GM19043 (cell line): ENCODE data around the gene SUN5.
"Not testable (repeated sequence)": the region's sequence is repeated elsewhere in the genome, so short reads cannot be mapped to it uniquely, and the experiment has no call there.

Source experiments
- ATAC-seq: cut with Tn5 transposase; IDR thresholded peaks from one replicate; pipeline ENCODE4 v1.9.1; 2021; ENCODE audit warnings: low read depth; ENCODE audit not compliant: unreplicated experiment

SUN5 gene

DNA sequence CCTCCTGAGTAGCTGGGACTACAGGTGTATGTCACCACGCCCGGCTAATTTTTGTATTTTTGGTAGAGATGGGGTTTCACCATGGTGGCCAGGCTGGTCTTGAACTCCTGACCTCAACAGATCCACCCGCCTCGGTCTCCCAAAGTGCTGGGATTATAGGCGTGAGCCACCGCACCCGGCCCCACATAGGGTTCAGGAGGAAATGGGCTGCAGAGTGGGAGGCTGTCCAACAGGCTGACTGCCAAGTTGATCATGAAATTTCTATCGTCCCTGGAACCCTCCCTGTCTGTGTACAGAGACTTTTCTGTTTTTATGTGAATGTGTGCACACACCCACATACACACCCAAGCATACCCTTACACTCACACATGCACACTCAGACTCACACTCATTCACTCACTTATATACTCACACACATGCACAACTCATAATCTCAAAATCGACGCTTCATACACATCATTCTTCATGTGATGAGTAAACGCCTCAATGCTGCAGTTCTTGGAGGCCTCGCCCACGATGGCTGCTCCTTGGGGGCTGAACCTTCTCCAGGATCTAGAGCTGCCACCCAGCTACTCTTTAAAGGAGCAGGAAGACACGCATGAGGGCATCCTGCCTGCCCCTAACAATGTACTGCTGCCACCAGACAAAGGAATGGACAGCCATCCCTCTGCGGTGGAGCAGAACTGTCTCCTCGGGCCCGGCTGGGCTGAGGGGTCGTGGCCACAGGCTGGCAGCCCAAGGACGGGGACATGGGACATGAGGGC lies 35.6 kb downstream of the SUN5 start:
- no peak for ATAC-seq

DNA sequence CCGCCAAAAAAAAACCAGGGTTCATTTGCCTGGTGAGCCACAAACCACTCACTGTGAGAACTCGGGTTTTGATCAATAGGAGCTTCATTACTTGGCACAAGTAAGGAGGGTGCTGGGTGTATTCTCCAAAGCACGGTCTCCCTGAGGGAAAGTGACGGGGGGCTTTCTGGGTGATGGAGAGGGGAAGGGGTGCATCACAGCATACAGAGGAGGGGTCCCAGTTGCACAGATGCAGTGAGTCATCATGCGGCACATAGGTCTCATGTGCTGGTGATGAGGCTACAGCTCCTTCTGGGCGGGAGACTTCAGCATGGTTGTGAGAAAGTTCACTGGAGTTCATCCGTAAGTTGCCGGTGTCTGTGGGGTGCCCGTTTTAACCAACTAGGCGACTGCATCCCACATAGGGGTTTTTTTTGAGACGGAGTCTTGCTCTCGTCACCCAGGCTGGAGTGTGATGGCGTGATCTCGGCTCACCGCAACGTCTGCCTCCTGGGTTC lies 36.2 kb downstream of the SUN5 start:
- no peak for ATAC-seq

DNA sequence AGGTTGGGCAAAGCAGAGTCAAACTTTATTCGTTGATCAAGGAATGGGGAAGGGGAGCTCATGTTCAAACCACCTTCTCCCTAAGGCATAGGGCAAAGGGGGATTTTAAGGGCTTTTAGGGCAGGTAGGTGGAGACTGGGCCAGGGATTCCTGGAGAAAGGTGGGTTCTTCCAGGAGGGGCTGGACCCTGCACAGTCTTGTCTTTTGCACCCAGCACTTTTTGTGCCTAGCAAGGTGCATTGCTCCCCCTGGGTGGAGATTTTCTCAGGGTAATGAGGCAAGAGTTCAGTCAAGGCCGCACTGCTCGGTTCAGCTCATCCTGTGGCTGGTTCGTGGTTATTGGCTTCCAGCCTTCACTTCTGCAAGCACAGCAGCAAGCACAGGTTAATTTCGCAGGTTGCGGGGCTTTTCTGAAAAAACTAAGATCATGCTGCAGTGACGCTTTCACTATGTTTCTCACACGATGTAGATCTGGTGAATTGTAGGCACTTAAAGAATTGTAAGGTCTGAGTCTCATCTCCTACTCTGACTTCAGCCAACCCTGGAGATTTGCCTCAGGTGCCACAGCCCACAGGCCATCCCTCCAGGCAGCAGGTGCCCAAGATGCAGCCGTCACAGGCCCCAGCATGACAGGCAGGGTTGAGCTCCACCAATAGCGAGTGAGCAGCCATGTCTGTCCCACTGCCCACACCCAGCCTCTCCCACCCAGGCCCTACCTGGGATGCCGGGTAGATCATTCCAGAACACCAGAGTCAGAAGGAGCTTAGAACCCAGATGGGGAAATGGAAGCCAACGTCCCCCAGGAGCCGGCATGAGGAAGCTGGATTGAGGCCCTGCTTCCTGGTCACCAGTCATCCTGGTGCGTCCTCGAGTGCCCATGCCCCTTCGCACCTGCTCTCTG lies 37.1 kb downstream of the SUN5 start:
- ATAC-seq, result no peak

DNA sequence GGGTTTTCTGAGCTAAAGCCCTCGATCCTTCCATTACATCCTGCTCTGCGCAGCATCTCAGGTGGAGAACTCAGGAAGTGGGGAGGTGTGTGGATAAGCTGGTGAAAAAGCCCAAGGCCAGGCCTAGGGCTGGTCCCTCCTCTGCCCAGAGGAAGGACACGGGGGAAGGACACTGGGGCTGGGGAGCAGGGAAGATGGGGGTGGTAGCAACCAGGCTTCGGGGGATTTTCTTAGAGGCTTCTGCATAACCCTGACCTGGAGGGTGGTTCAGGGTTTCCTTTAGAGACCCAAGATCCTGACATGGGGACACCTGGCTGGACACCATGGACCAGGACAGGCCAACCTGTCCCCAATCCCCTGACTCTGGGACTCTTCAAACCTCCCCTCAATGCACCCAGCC lies 37.9 kb downstream of the SUN5 start:
- ATAC-seq, result no peak

DNA sequence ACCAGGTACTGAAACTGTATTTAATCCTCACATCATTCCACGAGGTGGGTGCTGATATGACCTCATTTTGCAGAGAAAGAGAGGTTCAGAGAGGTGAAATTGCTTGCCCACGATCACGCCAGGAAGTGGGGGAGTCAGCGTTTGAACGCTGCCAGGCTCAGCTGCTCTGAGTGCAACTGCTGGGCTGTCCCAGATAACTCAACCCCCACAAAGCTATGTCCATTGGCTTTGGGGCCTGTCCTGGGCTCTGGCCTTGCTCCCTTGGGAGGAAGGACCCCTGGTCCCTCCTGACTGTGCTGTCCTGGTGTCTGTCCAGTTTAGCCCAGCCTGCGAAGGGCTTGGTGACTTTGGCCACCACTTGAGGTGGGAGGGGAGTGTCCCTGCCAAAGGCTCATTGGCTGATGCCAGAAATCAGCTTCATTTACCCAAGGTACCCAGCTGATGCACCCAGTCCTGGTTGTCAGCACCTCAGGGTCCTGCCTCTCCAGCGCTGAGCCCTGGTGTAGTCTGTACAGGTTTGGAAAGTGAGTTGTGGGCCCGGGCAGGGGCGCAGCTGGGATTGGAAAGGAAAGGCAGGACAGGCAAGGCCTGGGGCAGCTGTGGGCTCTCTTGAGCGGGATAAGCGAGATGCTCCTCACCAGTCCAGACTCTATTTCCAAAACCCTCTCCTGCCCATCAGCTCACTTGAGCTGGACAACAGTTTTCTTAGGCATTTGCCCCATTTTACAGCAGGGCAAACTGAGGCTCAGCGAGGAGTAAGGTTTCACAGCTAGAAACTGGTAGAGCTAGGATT lies 38.5 kb downstream of the SUN5 start:
- no peak for ATAC-seq

DNA sequence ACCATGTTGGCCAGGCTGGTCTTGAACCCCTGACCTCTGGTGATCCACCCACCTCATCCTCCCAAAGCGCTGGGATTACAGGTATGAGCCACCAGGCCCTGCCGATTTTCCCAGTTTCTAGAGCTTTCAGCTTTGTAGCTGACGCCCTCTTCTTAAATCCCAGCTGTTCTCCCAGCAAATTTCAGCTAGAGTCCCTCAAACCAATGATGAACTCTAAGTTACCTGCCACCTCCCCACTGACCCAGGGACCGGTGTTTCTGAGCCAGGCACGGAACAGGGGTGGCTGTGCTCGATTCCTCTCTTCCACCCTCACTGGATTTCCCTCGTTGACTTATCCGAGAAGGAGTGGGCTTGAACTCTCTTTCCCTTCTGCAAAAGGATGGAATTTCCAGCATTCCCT lies 39.1 kb downstream of the SUN5 start:
- no peak for ATAC-seq

DNA sequence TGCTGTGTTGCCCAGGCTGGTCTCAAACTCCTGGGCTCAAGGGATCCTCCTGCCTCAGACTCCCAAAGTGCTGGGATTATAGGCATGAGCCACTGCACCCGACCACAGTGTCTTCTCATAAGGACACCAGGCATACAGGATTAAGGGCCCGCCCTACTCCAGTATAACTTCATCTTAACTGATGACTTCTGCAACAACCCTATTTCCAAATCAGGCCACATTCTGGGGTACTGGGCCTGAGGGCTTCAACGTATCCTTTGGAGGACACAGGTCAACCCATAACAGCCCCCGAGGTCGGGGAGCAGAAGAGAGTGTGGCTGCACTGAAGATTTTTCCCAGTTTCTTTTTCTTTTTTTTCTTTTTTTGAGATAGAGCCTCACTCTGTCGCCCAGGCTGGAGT lies 39.7 kb downstream of the SUN5 start:
- ATAC-seq, result no peak

DNA sequence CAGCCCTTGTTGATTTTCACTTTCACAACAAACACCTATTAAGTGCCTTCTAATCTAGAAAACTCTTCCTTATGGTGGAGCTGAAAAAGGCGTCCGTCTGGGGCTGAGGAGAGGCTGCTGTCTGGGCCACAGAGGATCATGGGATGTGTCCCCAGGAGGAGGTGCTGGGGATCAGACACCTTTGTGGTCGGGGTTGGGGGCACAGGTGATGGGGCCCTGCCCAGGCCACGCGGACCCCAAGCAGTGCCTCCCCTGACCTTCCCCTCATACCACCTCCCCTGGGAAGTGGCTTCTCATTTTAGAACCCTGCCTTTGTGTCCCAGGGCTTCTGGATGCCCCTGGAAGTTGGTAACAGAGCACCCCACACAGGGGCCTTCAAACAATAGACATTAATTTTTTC lies 41.1 kb downstream of the SUN5 start:
- ATAC-seq, result no peak

DNA sequence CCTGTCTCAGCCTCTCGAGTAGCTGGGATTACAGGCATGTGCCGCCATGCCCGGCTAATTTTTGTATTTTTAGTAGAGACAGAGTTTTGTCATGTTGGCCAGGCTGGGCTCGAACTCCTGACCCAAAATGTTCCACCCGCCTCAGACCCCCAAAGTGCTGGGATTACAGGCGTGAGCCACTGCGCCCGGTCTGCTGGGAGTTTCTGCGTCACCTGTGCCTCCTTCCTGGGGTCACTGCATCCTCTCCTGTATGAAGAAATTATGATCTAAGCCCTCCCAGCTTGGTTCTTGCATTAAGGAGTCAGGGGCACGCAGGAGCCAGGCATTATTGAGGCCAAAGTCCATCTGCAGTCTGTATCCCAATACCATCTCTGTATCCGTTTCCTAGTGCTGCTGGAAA lies 41.6 kb downstream of the SUN5 start:
- ATAC-seq, result not testable (repeated sequence)

DNA sequence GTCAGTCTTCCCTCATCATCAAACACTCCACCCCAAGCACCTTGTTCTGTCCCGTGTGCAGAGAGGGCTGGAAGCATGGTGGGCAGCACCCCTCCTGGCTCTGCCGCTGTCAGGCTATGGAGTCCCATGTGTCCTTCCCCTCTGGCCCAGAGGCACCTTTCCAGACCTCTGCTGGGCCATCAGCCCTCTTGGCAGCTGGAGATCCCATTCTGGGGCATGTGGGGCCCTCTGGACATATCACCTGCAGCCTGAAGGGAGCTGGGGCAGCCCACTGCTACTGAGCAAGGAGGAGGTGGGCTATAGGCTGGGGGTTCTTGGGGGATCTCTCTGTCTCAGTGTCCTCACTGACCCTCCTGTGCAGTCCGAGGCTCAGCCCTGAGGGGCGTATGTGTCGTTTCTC lies 42.2 kb downstream of the SUN5 start:
- ATAC-seq, result no peak

DNA sequence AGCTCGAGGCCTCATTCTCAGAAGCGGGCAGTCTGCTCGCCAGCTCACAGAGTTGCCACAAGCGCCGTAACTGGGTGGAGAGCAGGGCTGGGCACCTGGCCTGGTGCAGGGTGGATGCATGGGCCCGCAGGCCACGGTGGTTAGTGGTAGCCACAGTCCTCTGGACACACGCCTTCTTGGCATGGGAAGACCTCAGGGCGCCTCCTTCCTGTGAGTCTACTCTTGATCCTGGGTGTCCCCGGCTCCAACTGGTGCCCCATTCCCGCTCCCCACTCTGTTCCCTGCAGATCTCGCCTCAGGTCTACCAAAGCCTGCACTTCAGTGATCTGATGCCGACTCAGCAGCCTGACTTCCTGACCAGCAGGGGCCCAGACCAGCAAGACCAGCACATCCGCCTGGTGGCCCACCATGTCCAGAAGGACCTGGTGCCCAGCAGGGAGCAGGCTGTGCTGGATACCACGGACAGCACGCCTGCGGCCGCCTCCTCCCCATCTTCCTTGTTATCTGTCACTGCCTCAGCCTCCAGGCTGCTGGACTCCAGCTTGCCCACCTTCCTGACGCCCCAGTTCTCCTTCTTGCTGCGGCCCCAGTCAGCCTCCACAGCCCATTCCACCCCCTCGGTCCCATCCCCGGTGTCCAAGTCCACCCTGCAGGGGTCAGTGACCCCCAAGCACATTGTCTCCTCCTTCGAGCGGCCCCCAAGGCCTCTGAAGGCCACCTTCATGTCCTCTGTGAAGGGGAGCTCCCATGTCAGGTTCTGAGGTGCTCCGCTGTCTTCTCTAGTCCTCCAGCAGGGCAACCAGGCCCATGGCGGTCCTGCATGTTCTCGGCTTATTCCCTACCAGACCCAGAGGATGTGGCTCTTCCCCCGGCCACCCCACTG lies 43.1 kb downstream of the SUN5 start:
- no peak for ATAC-seq

DNA sequence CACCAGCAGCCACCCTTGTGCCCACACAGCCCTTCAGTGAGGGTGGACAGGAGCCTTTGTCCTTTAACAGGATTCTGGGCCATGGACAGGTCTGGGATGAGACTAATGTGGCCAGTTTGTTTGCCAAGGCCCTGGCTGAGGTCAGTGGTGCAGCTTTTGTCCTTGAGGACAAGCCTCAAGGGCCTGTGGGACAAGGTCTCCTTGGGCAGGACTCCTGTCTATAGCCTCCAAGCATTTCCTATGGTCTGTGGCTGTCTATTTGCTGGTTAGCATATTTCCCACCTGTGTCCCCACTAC lies 44.1 kb downstream of the SUN5 start:
- ATAC-seq, result no peak

DNA sequence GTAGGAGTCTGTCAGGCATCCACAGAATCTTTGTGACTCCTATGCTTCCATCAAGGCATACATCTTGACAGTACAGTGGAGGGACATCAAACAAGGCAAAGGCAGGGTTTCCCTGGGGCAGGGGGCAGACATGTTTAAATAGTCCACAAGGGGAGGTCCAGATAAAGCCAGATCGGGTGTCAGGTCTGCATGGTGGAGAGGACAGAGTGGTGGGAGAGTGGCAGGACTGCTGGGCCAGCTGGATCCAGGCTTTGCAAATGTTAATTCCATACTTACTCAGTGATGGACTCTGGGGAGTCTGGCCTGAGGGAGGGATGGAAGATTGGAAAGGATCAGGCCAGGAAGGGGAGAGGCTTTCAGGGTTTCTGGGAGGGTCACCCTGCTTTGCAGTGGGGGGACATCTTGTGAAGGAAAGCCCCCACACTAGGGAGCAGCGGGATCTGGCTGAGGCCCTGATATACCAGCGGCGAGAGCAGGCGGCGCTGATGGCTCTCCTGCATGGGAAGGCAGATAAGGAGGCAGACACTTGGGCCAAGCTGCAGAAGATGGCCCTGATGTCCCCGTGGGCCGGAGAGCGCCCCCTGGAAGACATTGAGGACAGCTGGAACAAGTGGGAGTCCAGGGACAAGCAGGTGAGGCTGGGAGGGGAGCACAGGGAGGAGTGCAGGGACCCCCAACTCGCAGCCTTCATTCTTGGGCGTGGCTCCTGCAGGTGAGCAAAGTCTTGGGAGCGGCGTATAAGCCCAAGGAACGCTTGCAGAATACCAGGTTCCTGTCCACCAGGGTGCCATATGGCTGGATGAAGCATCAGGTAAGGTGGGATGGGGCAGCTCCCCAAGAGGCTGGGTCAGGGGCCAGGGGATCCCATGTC lies 44.6 kb downstream of the SUN5 start:
- ATAC-seq, result no peak

DNA sequence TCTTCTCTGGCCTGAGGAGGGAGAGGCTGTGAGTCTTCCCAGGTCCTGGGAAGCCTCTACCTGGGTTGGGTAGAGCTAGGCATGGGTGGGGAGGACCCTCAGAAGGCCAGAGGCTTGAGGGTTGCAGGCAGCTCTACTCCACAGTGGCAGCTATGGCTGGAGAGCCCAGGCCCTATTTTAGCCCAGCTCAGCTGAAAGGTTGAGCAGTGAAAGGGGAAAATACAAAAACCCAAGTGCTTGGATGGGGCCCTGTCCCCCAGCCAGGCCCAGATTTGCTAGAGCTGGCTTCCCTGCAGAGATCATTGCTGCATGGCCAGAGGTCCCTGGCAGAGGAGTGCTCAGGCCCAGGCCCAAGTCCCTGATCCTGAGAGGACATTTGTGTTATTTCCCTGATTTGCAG lies 45.7 kb downstream of the SUN5 start:
- no peak for ATAC-seq

DNA sequence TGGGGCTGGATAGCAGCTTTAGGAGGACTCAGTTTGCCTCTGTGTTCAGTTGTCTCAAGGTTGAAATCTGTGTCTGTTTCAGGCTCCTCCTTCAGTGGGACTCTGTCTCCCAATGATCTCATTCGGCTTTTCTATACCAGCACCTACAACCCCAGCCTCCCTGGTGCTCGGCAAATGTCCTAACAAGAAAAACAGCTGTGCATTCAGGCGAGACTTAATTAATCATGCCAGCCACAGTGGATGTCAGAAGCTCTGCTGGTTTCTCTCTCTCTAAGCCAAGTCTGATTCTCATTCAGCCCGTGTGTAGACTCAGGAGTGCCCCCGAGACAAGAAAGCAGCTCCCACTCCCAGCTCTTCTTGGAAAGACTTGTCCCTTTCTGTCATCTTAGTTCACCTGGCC lies 46.8 kb downstream of the SUN5 start:
- ATAC-seq, result no peak

DNA sequence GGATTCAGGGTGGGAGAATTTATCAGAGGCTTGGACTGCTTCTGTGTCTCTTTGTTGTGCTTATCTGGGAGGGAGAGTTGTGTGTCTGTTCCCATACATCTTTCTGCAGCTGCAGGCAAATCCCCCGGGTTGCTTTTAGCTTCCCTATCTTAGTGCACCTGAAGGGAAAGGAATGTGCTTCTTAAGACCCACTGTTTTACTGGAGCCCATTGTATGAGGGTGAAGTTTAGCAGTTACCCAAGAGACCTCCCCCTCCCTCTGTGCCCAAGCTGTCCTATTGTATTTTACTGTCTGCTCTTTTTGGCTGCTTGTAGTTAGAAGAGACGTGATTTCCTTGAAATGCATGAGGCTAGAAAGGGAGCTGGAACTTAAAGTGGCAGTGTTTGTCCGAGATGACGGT lies 53.7 kb downstream of the SUN5 start:
- not testable (repeated sequence) for ATAC-seq

DNA sequence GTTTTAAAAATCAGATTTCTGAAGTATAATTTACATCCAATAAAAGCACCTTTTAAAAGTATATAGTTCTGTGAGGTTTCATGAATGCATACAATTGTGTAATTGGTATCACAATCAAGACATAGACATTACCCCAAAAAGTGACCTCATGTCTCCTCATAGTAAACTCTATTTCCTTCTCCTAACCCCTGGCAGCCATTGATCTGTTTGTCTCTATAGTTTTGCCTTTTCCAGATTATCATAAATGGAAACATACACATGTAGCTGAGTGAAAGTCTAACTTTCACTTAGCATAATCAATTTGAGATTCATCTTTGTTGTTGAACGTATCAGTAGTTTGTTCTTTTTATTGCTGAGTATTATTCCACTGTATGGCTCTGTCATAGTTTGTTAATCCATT lies 57.6 kb downstream of the SUN5 start:
- no peak for ATAC-seq

DNA sequence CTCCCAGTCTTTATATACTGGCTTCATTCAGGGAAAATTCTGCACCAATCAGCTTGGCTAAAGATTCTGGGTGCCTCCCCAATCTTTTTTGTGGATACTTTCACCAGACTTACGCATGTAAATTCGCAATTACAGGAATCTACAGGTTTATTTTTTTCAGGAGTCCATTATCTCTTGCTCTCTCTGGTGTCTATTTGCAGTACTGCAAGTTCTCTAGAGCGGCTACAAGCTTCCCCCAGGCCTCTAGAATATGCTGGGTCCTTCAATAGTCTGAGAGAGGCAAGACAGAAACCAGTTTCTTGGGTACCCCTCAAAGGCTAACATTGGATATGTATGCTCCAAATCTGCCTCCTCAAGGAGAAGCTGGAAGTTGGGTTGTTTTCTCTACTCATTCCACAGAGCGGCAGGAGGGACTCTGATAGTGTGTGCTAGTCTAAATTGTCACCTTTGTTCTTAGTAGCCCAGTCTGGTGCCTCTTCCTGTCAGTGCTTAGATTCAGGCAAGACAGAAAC lies 58.5 kb downstream of the SUN5 start:
- ATAC-seq, result no peak

DNA sequence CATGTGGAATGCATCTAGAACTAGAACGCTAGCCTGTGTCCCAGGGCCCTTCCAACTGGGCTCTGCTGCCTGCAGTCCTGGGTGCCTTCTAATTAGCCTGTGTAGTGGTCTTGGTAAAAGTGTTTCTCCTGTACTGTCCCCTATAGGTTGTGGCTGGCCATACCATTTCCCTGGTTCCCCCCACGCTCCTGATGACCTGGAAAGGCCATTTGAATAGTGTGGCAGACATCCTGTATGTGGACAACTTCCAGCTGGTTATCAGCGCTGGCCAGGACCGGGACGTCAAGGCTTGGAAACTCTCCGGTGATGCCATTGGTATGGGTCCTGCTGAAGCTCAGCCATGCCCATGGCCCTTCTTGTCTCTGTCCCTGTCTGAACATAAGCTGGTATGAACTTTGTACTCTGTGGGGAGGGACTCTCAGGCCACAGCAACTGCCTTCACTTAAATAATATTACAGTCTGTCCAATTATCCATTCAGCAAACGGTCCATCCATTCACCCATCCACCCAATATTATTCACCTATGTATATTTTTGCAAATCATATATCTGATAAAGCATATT lies 60.7 kb downstream of the SUN5 start:
- no peak for ATAC-seq
